Measurements from ENCODE around the gene ODR4. TPM values are rescaled to one million over a fixed set of nuclear protein-coding genes. Genes with fewer than 3 reads are reported as not detected.
"Not testable (repeated sequence)": the region's sequence is repeated elsewhere in the genome, so short reads cannot be mapped to it uniquely, and the experiment has no call there.

The ODR4 gene
- polyA plus RNA-seq, 1 donor (not counting 4 experiments of a cell fraction or from before 2014, with no cell fraction given), result 20.0 TPM

GRCh38 chr1:186454981-186455380, 79.3 kb downstream of the ODR4 start:
- Histone ChIP-seq H3K4me3 (ENCODE audit: control insufficient read depth in 2 of 3, extremely low read depth in 1 of 3, insufficient read depth in 2 of 3, low read depth in 1 of 3, low read length in 3 of 3) (no peak overlapping the region), H3K36me3 (ENCODE audit: control insufficient read depth in 2 of 2, extremely low read depth in 1 of 2, insufficient read depth in 2 of 2, low read length in 2 of 2) (no peaks in the 10 kb centered on the region), H3K79me2 (ENCODE audit: control insufficient read depth, insufficient read depth, low read length) (no peaks in the 10 kb centered on the region), H2AFZ (ENCODE audit: control insufficient read depth, low read length) (no peak overlapping the region), H4K20me1 (ENCODE audit: control insufficient read depth, extremely low read depth, insufficient read depth, low read length) (no peaks in the 10 kb centered on the region), H3K4me1 (ENCODE audit: control insufficient read depth, extremely low read depth, insufficient read depth, low read length) (no peaks in the 10 kb centered on the region), H3K27ac (ENCODE audit: control insufficient read depth, insufficient read depth, low read length) (no peak overlapping the region), H3K9me3 (ENCODE audit: control insufficient read depth, low read depth, low read length) (no peaks in the 10 kb centered on the region), H3K27me3 (ENCODE audit: control insufficient read depth, extremely low read depth, insufficient read depth, low read length) (no peaks in the 10 kb centered on the region), H3K4me2 (ENCODE audit: control insufficient read depth, extremely low read depth, insufficient read depth, low read depth, low read length) (no peak overlapping the region), H3K9me1 (ENCODE audit: control insufficient read depth, extremely low read depth, insufficient read depth, low read length) (no peaks in the 10 kb centered on the region), H3K9ac (ENCODE audit: control insufficient read depth, extremely low read depth, insufficient read depth, low read length) (no peak overlapping the region)
- DNase-seq (ENCODE audit: low read depth, low spot score) (no peak), FAIRE-seq (no peak)
- TF ChIP-seq CTCF (optimal IDR thresholded peaks at IDR 0.05 in 1 of 3, IDR thresholded peaks at IDR 0.05 in 1 of 3, conservative IDR thresholded peaks at IDR 0.05 in 1 of 3; ENCODE audit: extremely low read depth in 1 of 3, insufficient read depth in 2 of 3, low read length in 3 of 3) (no peak), EZH2 (IDR thresholded peaks at IDR 0.05; ENCODE audit: low read length) (no peak)
- dilution Hi-C loops (cut with MboI; ENCODE audit: extremely low pct_ligation_motif_present, low sequenced_read_pairs), result no loop called here

- H3K79me2 ChIP-seq (ENCODE audit: control insufficient read depth, insufficient read depth, low read length), result no peaks in the 10 kb centered on the region
- H3K27ac ChIP-seq (ENCODE audit: control insufficient read depth, insufficient read depth, low read length), result no peak overlapping the region
- no peak overlapping the region for H3K9ac ChIP-seq (ENCODE audit: control insufficient read depth, extremely low read depth, insufficient read depth, low read length)
- no peaks in the 10 kb centered on the region for H3K9me1 ChIP-seq (ENCODE audit: control insufficient read depth, extremely low read depth, insufficient read depth, low read length)
- H3K4me2 ChIP-seq (ENCODE audit: control insufficient read depth, extremely low read depth, insufficient read depth, low read depth, low read length), result no peak overlapping the region
- no peaks in the 10 kb centered on the region for H3K9me3 ChIP-seq (ENCODE audit: control insufficient read depth, low read depth, low read length)
- H4K20me1 ChIP-seq (ENCODE audit: control insufficient read depth, extremely low read depth, insufficient read depth, low read length), result no peaks in the 10 kb centered on the region
- FAIRE-seq (no peak), DNase-seq (ENCODE audit: low read depth, low spot score) (no peak)
- no peaks in the 10 kb centered on the region for H3K27me3 ChIP-seq (ENCODE audit: control insufficient read depth, extremely low read depth, insufficient read depth, low read length)
- no peaks in the 10 kb centered on the region for H3K4me1 ChIP-seq (ENCODE audit: control insufficient read depth, extremely low read depth, insufficient read depth, low read length)
- dilution Hi-C loops (cut with MboI; ENCODE audit: extremely low pct_ligation_motif_present, low sequenced_read_pairs), result no loop called here
- H3K36me3 ChIP-seq (ENCODE audit: control insufficient read depth in 2 of 2, extremely low read depth in 1 of 2, insufficient read depth in 2 of 2, low read length in 2 of 2), result no peaks in the 10 kb centered on the region
- H3K4me3 ChIP-seq (ENCODE audit: control insufficient read depth in 2 of 3, extremely low read depth in 1 of 3, insufficient read depth in 2 of 3, low read depth in 1 of 3, low read length in 3 of 3), result no peak overlapping the region
- H2AFZ ChIP-seq (ENCODE audit: control insufficient read depth, low read length), result no peak overlapping the region
- TF ChIP-seq CTCF (optimal IDR thresholded peaks at IDR 0.05 in 1 of 3, IDR thresholded peaks at IDR 0.05 in 1 of 3, conservative IDR thresholded peaks at IDR 0.05 in 1 of 3; ENCODE audit: extremely low read depth in 1 of 3, insufficient read depth in 2 of 3, low read length in 3 of 3) (no peak), EZH2 (IDR thresholded peaks at IDR 0.05; ENCODE audit: low read length) (no peak)
These were observed 81.2 kb downstream of the ODR4 start for GRCh38 chr1:186456729-186457255.

- H2AFZ ChIP-seq (ENCODE audit: control insufficient read depth, low read length); H3K4me1 ChIP-seq (ENCODE audit: control insufficient read depth, extremely low read depth, insufficient read depth, low read length); H3K9me3 ChIP-seq (ENCODE audit: control insufficient read depth, low read depth, low read length); H4K20me1 ChIP-seq (ENCODE audit: control insufficient read depth, extremely low read depth, insufficient read depth, low read length); DNase-seq (ENCODE audit: low read depth, low spot score); H3K79me2 ChIP-seq (ENCODE audit: control insufficient read depth, insufficient read depth, low read length); H3K36me3 ChIP-seq (ENCODE audit: control insufficient read depth in 2 of 2, extremely low read depth in 1 of 2, insufficient read depth in 2 of 2, low read length in 2 of 2); H3K9me1 ChIP-seq (ENCODE audit: control insufficient read depth, extremely low read depth, insufficient read depth, low read length); H3K27ac ChIP-seq (ENCODE audit: control insufficient read depth, insufficient read depth, low read length); FAIRE-seq; H3K27me3 ChIP-seq (ENCODE audit: control insufficient read depth, extremely low read depth, insufficient read depth, low read length); H3K9ac ChIP-seq (ENCODE audit: control insufficient read depth, extremely low read depth, insufficient read depth, low read length); dilution Hi-C loops (cut with MboI; ENCODE audit: extremely low pct_ligation_motif_present, low sequenced_read_pairs); H3K4me3 ChIP-seq (ENCODE audit: control insufficient read depth in 2 of 3, extremely low read depth in 1 of 3, insufficient read depth in 2 of 3, low read depth in 1 of 3, low read length in 3 of 3); H3K4me2 ChIP-seq (ENCODE audit: control insufficient read depth, extremely low read depth, insufficient read depth, low read depth, low read length): not testable (repeated sequence)
These were observed 83.5 kb downstream of the ODR4 start for GRCh38 chr1:186459161-186459560.
